ENCODE measurements around the gene HSPA6. TPM values are rescaled to one million over a fixed set of nuclear protein-coding genes. Genes with fewer than 3 reads are reported as not detected.
"Not testable (repeated sequence)": the region's sequence is repeated elsewhere in the genome, so short reads cannot be mapped to it uniquely, and the experiment has no call there.

Gene HSPA6
- total RNA-seq, 2 experiments from 2014 or later: 1.2 to 1.4 TPM

- POLR2A ChIA-PET: interaction anchor here (1.8 kb wide), 1 partner anchor 194 kb away, joined by 4 read pairs; no protein-coding TSS in a partner anchor
These were observed 8.6 kb downstream of the HSPA6 start for GRCh38 chr1:161532644-161533567.

GRCh38 chr1:161537068-161537669 lies 12.8 kb downstream of the HSPA6 start:
- POLR2A ChIA-PET; H3K27ac Mint-ChIP-seq; ATAC-seq (ENCODE audit: low read depth); H3K36me3 Mint-ChIP-seq; H3K4me3 Mint-ChIP-seq; DNase-seq; H3K27me3 Mint-ChIP-seq; H3K9me3 Mint-ChIP-seq: not testable (repeated sequence)
- H3K4me1 Mint-ChIP-seq: peaks cover 39% of the 10 kb centered on the region

More at GRCh38 chr1:161532644-161533567, 8.6 kb downstream of the HSPA6 start:
- H3K27ac Mint-ChIP-seq; H3K27me3 Mint-ChIP-seq; H3K36me3 Mint-ChIP-seq; DNase-seq; ATAC-seq (ENCODE audit: low read depth); H3K9me3 Mint-ChIP-seq; H3K4me3 Mint-ChIP-seq: not testable (repeated sequence)
- peaks cover 24% of the 10 kb centered on the region for H3K4me1 Mint-ChIP-seq

- DNase-seq; H3K27me3 Mint-ChIP-seq; H3K36me3 Mint-ChIP-seq; ATAC-seq (ENCODE audit: low read depth); H3K9me3 Mint-ChIP-seq; H3K27ac Mint-ChIP-seq: not testable (repeated sequence)
- POLR2A ChIA-PET: interaction anchor here (0.7 to 1.8 kb wide), 4 partner anchors 8 to 200 kb away, joined by 3 to 8 read pairs (median 4); no protein-coding TSS in a partner anchor
- Mint-ChIP-seq H3K4me3 (peak overlapping the region; percentile 94), H3K4me1 (peaks cover 49% of the 10 kb centered on the region)
These were observed 14.7 kb downstream of the HSPA6 start for GRCh38 chr1:161538925-161539479.

DNA sequence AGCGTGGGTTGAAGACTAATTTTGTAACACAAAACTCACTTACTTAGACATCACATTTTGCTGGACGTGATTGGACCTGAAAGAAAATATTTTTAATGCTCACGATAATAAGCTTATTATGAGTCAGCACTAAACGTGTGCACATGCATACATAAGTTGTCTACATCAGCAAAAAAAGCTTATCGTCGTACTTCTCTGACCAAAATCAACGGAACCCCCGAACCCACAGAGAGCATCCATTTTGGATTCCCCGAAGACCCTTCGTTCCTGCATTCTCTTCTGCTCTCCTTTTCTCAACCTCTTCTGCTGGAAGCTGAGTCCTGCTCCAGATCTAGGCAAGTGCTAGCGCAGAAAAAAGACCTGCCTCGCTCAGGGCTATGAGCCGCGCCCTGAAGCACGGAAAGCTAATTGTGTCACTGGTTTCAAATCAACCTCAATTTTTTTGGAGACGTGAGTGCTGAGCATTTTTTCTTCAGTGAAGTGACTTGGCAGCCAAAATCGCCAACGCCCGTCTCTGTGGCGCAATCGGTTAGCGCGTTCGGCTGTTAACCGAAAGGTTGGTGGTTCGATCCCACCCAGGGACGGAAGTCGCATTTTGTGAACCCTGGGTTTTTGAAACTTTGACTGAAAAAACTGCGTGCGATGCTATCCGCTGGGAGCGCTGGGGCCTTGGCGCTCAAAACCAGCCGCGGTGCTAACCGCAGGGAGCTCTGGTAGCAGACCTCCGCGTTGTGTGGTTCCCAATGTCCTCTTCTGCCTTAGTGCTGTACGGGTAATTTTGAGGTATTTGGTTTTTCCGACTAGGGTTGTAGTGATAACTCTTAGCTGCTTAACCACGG lies 15.6 kb downstream of the HSPA6 start:
- POLR2A ChIA-PET: interaction anchor here (0.7 to 1.8 kb wide), 4 partner anchors 9 to 199 kb away, joined by 3 to 8 read pairs (median 4); no protein-coding TSS in a partner anchor
- H3K27me3 Mint-ChIP-seq, H3K36me3 Mint-ChIP-seq, H3K9me3 Mint-ChIP-seq: not testable (repeated sequence)
- Mint-ChIP-seq H3K27ac (peak overlapping the region; percentile 99), H3K4me1 (peaks cover 49% of the 10 kb centered on the region), H3K4me3 (peak overlapping the region; percentile 94)
- DNase-seq: peak; percentile 91
- ATAC-seq (ENCODE audit: low read depth): peak; percentile 62

DNA sequence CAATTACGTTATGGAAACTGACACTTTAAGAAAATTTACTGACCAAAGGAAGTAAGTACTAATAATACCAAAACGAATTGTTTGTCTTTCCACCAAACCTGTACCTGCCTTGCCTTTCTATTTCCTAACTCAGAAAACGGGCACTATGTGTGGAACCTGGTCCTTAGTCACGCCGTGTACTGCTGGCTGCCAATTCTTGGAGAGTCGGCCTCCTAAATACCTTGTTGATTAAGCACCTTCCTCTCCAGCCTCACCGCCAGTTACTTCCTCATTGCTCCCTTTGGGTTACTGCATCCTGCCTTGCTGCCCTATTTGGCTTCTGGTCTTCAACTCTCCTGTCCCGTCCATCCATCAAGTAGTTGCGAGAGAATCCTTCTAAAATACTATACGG lies 16.2 kb downstream of the HSPA6 start:
- peak; percentile 21 for ATAC-seq (ENCODE audit: low read depth)
- peak overlapping the region; percentile 99 for H3K27ac Mint-ChIP-seq

DNA sequence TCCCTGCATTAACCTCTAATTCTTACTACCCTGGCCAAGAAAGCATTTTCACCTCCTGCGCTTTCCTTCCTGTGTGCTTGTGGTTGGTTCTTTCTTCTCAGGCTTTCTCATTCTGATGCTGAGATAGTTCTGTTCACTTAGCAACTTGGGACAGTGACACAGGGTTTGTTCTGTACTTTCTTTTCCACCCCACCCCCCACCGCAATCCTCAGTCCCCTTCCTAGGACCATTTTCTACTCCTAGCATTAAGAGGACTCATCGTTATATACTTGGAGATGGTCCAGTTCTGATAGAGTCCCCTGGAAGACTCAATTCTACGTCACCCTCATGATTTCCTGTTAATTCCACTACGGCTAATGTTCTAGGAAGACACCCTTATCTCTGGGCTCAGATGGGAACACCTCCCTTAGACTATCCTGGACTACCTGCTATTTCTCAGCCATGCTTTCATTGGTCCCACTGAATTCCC lies 17.8 kb downstream of the HSPA6 start:
- peak overlapping the region; percentile 76 for H3K27ac Mint-ChIP-seq
- H3K4me1 Mint-ChIP-seq: peaks cover 54% of the 10 kb centered on the region
- POLR2A ChIA-PET, H3K9me3 Mint-ChIP-seq, H3K27me3 Mint-ChIP-seq, H3K36me3 Mint-ChIP-seq, DNase-seq: not testable (repeated sequence)
- H3K4me3 Mint-ChIP-seq: peak overlapping the region; percentile 70
- ATAC-seq (ENCODE audit: low read depth): peak; percentile 71

More for the DNA sequence above, 16.2 kb downstream of the HSPA6 start:
- H3K36me3 Mint-ChIP-seq, DNase-seq, H3K9me3 Mint-ChIP-seq, H3K27me3 Mint-ChIP-seq: not testable (repeated sequence)
- POLR2A ChIA-PET: interaction anchor here (1.5 to 1.8 kb wide), 2 partner anchors 10 to 198 kb away, joined by 4 to 8 read pairs; no protein-coding TSS in a partner anchor
- H3K4me1 Mint-ChIP-seq: peaks cover 52% of the 10 kb centered on the region
- H3K4me3 Mint-ChIP-seq: peak overlapping the region; percentile 94

- H3K4me3 Mint-ChIP-seq: peak overlapping the region; percentile 1
- ATAC-seq (ENCODE audit: low read depth): not testable (repeated sequence)
These were observed 18.8 kb downstream of the HSPA6 start for GRCh38 chr1:161543125-161543524.

GRCh38 chr1:161545005-161545731 lies 20.8 kb downstream of the HSPA6 start:
- H3K36me3 Mint-ChIP-seq; H3K27me3 Mint-ChIP-seq; H3K9me3 Mint-ChIP-seq; DNase-seq; H3K4me3 Mint-ChIP-seq; POLR2A ChIA-PET; ATAC-seq (ENCODE audit: low read depth); H3K27ac Mint-ChIP-seq: not testable (repeated sequence)
- H3K4me1 Mint-ChIP-seq: peaks cover 40% of the 10 kb centered on the region

More at GRCh38 chr1:161543125-161543524, 18.8 kb downstream of the HSPA6 start:
- H3K9me3 Mint-ChIP-seq, H3K36me3 Mint-ChIP-seq, H3K27me3 Mint-ChIP-seq, DNase-seq, POLR2A ChIA-PET, H3K27ac Mint-ChIP-seq: not testable (repeated sequence)
- H3K4me1 Mint-ChIP-seq: peaks cover 49% of the 10 kb centered on the region

DNA sequence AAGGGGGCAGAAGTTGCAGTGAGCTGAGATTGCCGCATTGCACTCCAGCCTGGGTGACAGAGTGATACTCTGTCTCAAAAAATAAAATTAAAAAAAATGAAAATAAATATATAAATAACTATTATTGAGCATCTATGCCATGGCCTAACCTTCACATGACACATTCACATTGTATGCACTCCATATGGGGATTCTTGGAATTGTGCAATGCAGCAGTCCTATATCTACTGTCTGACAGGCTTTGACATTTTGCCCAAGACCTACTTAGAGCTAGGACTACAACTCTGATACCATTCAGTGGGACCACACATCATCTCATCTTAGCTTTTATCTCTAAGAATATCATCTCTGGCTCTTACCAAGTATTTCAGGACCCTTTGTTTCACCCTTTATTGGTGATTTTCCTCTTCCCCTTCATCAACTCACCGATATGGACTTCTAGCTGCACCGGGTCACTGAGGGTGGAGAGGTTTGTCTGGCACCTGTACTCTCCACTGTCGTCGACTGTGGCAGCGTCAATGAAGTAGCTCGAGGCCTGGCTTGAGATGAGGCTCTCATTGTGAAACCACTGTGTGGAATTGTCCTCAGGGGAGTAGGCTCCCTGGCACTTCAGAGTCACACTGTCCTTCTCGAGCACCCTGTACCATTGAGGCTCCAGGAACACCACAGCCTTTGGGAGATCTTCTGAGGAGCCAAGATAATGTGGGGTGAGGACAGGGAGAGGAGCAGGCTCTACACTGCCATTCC lies 23.8 kb downstream of the HSPA6 start:
- H3K36me3 Mint-ChIP-seq; H3K9me3 Mint-ChIP-seq; H3K27ac Mint-ChIP-seq; DNase-seq; H3K27me3 Mint-ChIP-seq; POLR2A ChIA-PET; H3K4me3 Mint-ChIP-seq; ATAC-seq (ENCODE audit: low read depth): not testable (repeated sequence)
- peaks cover 13% of the 10 kb centered on the region for H3K4me1 Mint-ChIP-seq

- ATAC-seq (ENCODE audit: low read depth); POLR2A ChIA-PET; H3K27me3 Mint-ChIP-seq; H3K4me3 Mint-ChIP-seq; H3K27ac Mint-ChIP-seq; H3K36me3 Mint-ChIP-seq; H3K9me3 Mint-ChIP-seq; DNase-seq: not testable (repeated sequence)
- H3K4me1 Mint-ChIP-seq: peaks cover 11% of the 10 kb centered on the region
These were observed 24.5 kb downstream of the HSPA6 start for GRCh38 chr1:161548749-161549406.

DNA sequence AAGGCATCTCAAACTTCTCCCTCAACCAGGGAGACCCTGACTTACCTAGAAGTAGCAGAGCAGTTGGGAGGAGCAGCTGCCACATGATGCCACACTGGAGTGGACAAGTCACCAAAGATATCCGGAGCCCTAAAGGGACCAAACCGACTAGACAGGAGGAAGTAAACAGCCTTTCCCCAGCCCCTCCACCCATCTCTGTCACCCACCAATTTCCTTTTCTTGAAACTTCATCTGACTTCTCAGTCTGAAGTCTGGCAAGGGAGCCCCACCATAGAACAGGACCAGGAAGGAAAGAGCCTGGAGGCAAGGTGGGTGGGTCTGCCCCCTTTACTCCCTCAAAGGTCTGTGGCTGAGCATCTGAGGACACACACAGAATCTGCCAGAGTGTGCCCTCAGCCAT lies 25.3 kb downstream of the HSPA6 start, which contains the start of gene FCGR3A:
FCGR3A (minus strand) TSS at position 167 of the 400 bp plus-strand sequence; CDS start at position 85, 82 bp downstream.
- Mint-ChIP-seq H3K27me3 (no peaks in the 10 kb centered on the region), H3K4me3 (no peak within 1 kb of the TSS), H3K4me1 (peaks cover 12% of the 10 kb centered on the region), H3K27ac (no peak within 1 kb of the TSS), H3K9me3 (peaks cover 2% of the 10 kb centered on the region), H3K36me3 (no peaks in the 10 kb centered on the region)
- POLR2A ChIA-PET: no interaction called here
- DNase-seq (no peak), ATAC-seq (ENCODE audit: low read depth) (no peak)

Data from activated naive CD8-positive, alpha-beta T cell treated with anti-CD3 and anti-CD28 coated beads, Interleukin-2, amount 10 ng/mL, durations not matched to agents 7 days and 5 days (primary cell).